Heart left ventricle (tissue), 13 donors: Measurements from ENCODE around the gene HDAC4.

Experiments
- CTCF ChIP-seq, 12 donors: fragments of 200-600 bp; sonication (generic) in 4 of 12; IDR thresholded peaks; one replicate each; pipeline versions ENCODE4 v1.5.0 to v1.8.0; 2018 to 2022; ENCODE audit warnings: antibody characterized with exemption in 12 of 12, mild to moderate bottlenecking in 5 of 12
- POLR2A ChIP-seq, 2 donors: fragments of 450-650 bp; IDR thresholded peaks; one replicate each; pipeline ENCODE4 v1.6.1; 2017; ENCODE audit warnings: antibody characterized with exemption in 2 of 2, mild to moderate bottlenecking in 2 of 2, moderate library complexity in 2 of 2
- donor health status: ischemic (EF 13 %, LVEDD 7.1; RV severe dilation, severe dysfunction).
- donor health status: DM: no; HTN: yes; CAD: no.
- donor health status: DM: no; HTN: no; CAD: no.
- donor health status: ischemic (EF 25% LVEDD 6.9; RV normal size, moderate dysfunction).
- donor health status: ischemic (EF 25% LVEDD 5.7; RV mildly dilated, moderate dysfunction).
- donor health status: ischemic (EF 35%, LVEDD 5.7; RV mildly dilated, moderate dysfunction).
- donor health status: nonischemic (EF 11% LVEDD 7.7; RV severe dilation, severe dysfunction).
- donor health status: DM: yes; HTN: yes; CAD: no.
- donor health status: PGD.
- donor health status: ischemic (EF 29% LVEDD 5.4; RV normal size, mild dysfunction).
- donor health status: nonischemic (EF 23%, LVEDD 6.1; RV moderate dilation, normal function).

DNA sequence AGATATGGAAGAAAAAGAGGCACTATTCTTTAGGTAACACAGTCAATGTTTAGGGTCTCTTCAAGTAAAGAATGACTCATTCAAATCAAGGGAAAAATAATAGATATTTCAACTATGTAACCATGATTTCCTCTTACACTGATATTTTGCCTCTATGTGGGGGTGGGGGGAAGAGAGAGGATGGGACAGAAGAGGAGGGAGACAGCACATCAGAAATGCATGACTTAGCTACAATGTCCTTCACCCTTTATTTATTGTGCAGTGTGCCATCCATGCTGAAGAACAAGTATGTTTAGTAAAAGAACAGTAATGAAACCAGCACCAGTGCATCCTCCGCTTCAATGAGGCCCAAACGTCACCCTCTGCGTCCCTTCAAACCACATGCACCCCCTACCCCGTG, 204.8 kb downstream of the HDAC4 start:
- TF ChIP-seq CTCF (IDR thresholded peaks at IDR 0.05) (no peak), POLR2A (IDR thresholded peaks at IDR 0.05) (no peak)
